PC-9 (cell line): ENCODE results near the gene CLCN5. TPM values are rescaled to one million over a fixed set of nuclear protein-coding genes. Genes with fewer than 3 reads are reported as not detected.

Experiments
- BruUV-seq: library from RNA; stranded (reverse); fragments of 400-500 nt; replicated peaks from 2 replicates; lab custom pipeline; 2021; lab: Mats Ljungman, UMichigan
- CTCF ChIA-PET: fragments of 300-600 bp; sonication (Branson Sonifier 250); formaldehyde crosslinking; loops from one replicate; lab custom pipeline; 2022; ENCODE audit warnings: antibody characterized with exemption; lab: Charles Lee
- POLR2A ChIA-PET: fragments of 300-600 bp; sonication (Branson Sonifier 250); formaldehyde crosslinking; loops from one replicate; lab custom pipeline; 2022; ENCODE audit warnings: antibody characterized with exemption; ENCODE audit not compliant: unreplicated experiment; lab: Charles Lee
- DNase-seq, 2 experiments: peaks; one replicate each; pipeline versions ENCODE4 v3.0.0 to v3.0.0-alpha.2; 2015 to 2022; ENCODE audit warnings: mixed read lengths in 1 of 2
- H2AFZ ChIP-seq: fragments of 200-600 bp; sonication (generic); 2 replicates; pipeline ENCODE4 v1.8.1; 2017; ENCODE audit warnings: antibody characterized with exemption
- H3F3A ChIP-seq: fragments of 200-600 bp; sonication (generic); 2 replicates; pipeline ENCODE4 v1.8.1; 2017; ENCODE audit warnings: antibody characterized with exemption, mild to moderate bottlenecking, low read depth; ENCODE audit not compliant: insufficient read depth
- H3K27ac ChIP-seq: fragments of 200-600 bp; sonication (generic); 2 replicates; pipeline ENCODE4 v1.6.1; 2016; ENCODE audit warnings: mixed run types
- H3K27me3 ChIP-seq: fragments of 200-600 bp; sonication (generic); 2 replicates; pipeline ENCODE4 v1.6.1; 2016; ENCODE audit warnings: low read depth, mixed run types; ENCODE audit not compliant: insufficient read depth
- H3K36me3 ChIP-seq: fragments of 200-600 bp; sonication (generic); 2 replicates; pipeline ENCODE4 v1.6.1; 2016; ENCODE audit warnings: low read depth, mixed run types
- H3K4me1 ChIP-seq: fragments of 200-600 bp; sonication (generic); replicated peaks from 2 replicates; pipeline ENCODE4 v1.6.1; 2016; ENCODE audit warnings: mixed run types; ENCODE audit not compliant: insufficient read depth
- H3K4me2 ChIP-seq: fragments of 200-600 bp; sonication (generic); 2 replicates; pipeline ENCODE4 v1.6.1; 2017; ENCODE audit warnings: mixed run types
- H3K4me3 ChIP-seq: fragments of 200-600 bp; sonication (generic); 2 replicates; pipeline ENCODE4 v1.6.1; 2016; ENCODE audit warnings: mixed run types
- H3K79me2 ChIP-seq: fragments of 200-600 bp; sonication (generic); 2 replicates; pipeline ENCODE4 v1.6.1; 2017; ENCODE audit warnings: low read depth, mixed run types
- H3K9me2 ChIP-seq: fragments of 200-600 bp; sonication (generic); 2 replicates; pipeline ENCODE4 v1.8.1; 2017; ENCODE audit warnings: mild to moderate bottlenecking; ENCODE audit not compliant: insufficient read depth
- H3K9me3 ChIP-seq: fragments of 200-600 bp; sonication (generic); 2 replicates; pipeline ENCODE4 v1.8.1; 2016; ENCODE audit warnings: low read depth; ENCODE audit not compliant: insufficient read depth
- H4K20me1 ChIP-seq: fragments of 200-600 bp; sonication (generic); 2 replicates; pipeline ENCODE4 v1.8.1; 2017; ENCODE audit not compliant: insufficient read depth
- EZH2 ChIP-seq: fragments of 200-600 bp; sonication (generic); IDR thresholded peaks from 2 replicates; pipeline ENCODE4 v1.8.0; 2017; ENCODE audit warnings: antibody characterized with exemption, low read depth
- intact Hi-C: fragments of 100-400 bp; cut with micrococcal nuclease; formaldehyde crosslinking; loops from one replicate; pipeline ENCODE4 v1.10.0; 2022; ENCODE audit not compliant: unreplicated experiment
- total RNA-seq: library from RNA; stranded (reverse); gene quantifications from 2 replicates; pipeline ENCODE4 v1.2.3, GENCODE V29; 2021
- TF ChIP-seq, protein P1 (sequence below): fragments of 200-600 bp; sonication (generic); conservative IDR thresholded peaks from 2 replicates; pipeline ENCODE4 v1.6.1; 2017; ENCODE audit warnings: mixed run types, antibody characterized with exemption, mild to moderate bottlenecking, moderate library complexity

The CLCN5 gene
- total RNA-seq, 1 experiment from 2014 or later, result 0.94 TPM

DNA sequence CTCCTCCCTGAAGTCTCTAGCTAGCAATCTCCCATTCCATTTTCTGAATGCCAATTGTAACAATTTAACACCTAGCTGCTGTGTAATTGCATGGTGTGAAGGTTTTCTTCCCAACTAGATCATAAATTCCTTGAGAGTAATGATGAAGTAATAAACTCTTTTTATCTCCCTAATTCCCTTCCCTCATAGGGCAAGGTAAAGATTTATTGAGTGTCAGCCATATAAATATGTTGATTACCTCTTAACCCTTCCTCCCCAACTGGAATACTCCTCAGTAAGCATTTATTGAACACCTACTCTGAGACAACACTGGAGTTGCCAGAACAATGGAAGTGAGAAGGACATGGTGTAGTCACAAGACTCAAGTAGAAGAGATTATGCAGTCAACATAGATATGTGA is 112.7 kb downstream of the CLCN5 start:
- Histone ChIP-seq H4K20me1 (no peaks in the 10 kb centered on the region), H3K79me2 (no peaks in the 10 kb centered on the region), H3K36me3 (no peaks in the 10 kb centered on the region), H3F3A (no peaks in the 10 kb centered on the region), H3K27ac (no peak overlapping the region), H3K9me3 (no peaks in the 10 kb centered on the region), H3K27me3 (no peaks in the 10 kb centered on the region), H2AFZ (no peak overlapping the region), H3K4me1 (no peaks in the 10 kb centered on the region), H3K4me2 (no peak overlapping the region), H3K4me3 (no peak overlapping the region), H3K9me2 (no peaks in the 10 kb centered on the region)
- no peak for DNase-seq
- no TSS peak for BruUV-seq
- intact Hi-C loops, result no loop called here
- CTCF ChIA-PET, result no interaction called here
- TF ChIP-seq, protein P1, sequence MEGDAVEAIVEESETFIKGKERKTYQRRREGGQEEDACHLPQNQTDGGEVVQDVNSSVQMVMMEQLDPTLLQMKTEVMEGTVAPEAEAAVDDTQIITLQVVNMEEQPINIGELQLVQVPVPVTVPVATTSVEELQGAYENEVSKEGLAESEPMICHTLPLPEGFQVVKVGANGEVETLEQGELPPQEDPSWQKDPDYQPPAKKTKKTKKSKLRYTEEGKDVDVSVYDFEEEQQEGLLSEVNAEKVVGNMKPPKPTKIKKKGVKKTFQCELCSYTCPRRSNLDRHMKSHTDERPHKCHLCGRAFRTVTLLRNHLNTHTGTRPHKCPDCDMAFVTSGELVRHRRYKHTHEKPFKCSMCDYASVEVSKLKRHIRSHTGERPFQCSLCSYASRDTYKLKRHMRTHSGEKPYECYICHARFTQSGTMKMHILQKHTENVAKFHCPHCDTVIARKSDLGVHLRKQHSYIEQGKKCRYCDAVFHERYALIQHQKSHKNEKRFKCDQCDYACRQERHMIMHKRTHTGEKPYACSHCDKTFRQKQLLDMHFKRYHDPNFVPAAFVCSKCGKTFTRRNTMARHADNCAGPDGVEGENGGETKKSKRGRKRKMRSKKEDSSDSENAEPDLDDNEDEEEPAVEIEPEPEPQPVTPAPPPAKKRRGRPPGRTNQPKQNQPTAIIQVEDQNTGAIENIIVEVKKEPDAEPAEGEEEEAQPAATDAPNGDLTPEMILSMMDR, result no peak
- TF ChIP-seq EZH2, result no peak
- POLR2A ChIA-PET, result no interaction called here

DNA sequence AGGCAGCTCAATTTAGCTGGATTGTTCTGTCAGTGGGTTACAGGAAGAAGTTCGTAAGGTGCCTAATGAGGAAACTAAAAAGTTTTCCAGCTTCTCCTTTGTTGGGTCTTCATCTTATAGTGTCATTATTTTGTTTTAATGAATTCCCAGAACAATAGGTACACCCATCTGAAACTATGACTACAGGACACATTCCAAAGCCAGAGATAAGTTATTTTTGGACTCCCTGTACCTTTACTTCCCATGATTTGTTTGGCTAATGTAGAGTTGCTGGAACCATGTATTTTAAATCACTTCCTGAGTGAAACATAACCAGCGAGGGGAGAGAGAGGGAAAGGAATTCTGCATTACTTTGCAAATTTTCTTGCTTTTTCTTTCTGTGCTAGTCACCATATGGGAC is 114.0 kb downstream of the CLCN5 start:
- intact Hi-C loops, result no loop called here
- DNase-seq, result no peak
- Histone ChIP-seq H3K79me2 (no peaks in the 10 kb centered on the region), H3K27ac (no peak overlapping the region), H3K9me3 (no peaks in the 10 kb centered on the region), H2AFZ (no peak overlapping the region), H3K4me2 (no peak overlapping the region), H3F3A (no peaks in the 10 kb centered on the region), H3K9me2 (no peaks in the 10 kb centered on the region), H3K36me3 (no peaks in the 10 kb centered on the region), H3K27me3 (no peaks in the 10 kb centered on the region), H3K4me1 (no peaks in the 10 kb centered on the region), H4K20me1 (no peaks in the 10 kb centered on the region), H3K4me3 (no peak overlapping the region)
- BruUV-seq, result no TSS peak
- CTCF ChIA-PET, result no interaction called here
- TF ChIP-seq EZH2, result no peak
- POLR2A ChIA-PET, result no interaction called here

DNA sequence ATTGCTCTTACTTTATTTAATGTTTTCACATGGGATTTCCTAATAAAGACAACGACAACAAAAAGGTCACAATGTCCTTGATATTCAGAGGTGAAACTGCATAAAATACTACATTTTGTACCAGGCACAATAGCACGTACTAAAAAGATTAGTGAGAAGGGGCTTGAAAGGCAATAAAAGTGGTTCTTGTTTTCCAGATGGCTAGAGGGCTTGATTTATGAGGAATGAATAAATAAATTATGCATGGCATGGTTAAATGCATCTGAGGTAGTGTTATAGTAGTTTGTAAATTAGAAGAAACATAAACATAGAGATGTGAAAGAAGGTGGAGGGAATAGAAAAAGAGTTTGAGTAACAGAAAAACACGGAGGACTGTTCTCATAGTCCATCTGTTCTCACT is 123.4 kb downstream of the CLCN5 start:
- H3K27ac ChIP-seq, result no peak overlapping the region
- no TSS peak for BruUV-seq
- CTCF ChIA-PET, result no interaction called here

More for the DNA sequence above, 123.4 kb downstream of the CLCN5 start:
- Histone ChIP-seq H3K4me3 (no peak overlapping the region), H3K4me2 (no peak overlapping the region), H3K36me3 (no peaks in the 10 kb centered on the region), H3K9me2 (no peaks in the 10 kb centered on the region), H2AFZ (no peak overlapping the region), H3K9me3 (no peaks in the 10 kb centered on the region), H3K27me3 (no peaks in the 10 kb centered on the region), H3K4me1 (no peaks in the 10 kb centered on the region), H3K79me2 (no peaks in the 10 kb centered on the region), H4K20me1 (no peaks in the 10 kb centered on the region), H3F3A (no peaks in the 10 kb centered on the region)
- intact Hi-C loops, result no loop called here
- no peak for DNase-seq
- POLR2A ChIA-PET, result no interaction called here
- TF ChIP-seq EZH2, result no peak
- TF ChIP-seq, protein P1, result no peak
